GM18951 (cell line): Measurements from ENCODE around the gene TLX1.
"Not testable (repeated sequence)": the region's sequence is repeated elsewhere in the genome, so short reads cannot be mapped to it uniquely, and the experiment has no call there.

Experiments
- POLR2A ChIP-seq: IDR thresholded peaks from 4 replicates; pipeline ENCODE4 v1.6.1; 2011; ENCODE audit warnings: mild to moderate bottlenecking; ENCODE audit not compliant: insufficient read length, insufficient read depth; ENCODE audit errors: extremely low read depth
- in situ Hi-C: fragments of 300-500 bp; cut with MboI; formaldehyde crosslinking; loops from one replicate; pipeline ENCODE4 v1.12.0; 2022; ENCODE audit warnings: low sequenced_read_pairs, mixed read lengths, inconsistent platforms; ENCODE audit not compliant: unreplicated experiment

The TLX1 gene

GRCh38 chr10:101142533-101143344, 11.6 kb downstream of the TLX1 start:
- in situ Hi-C loops: no loop called here
- no peak for TF ChIP-seq POLR2A

- no peak for TF ChIP-seq POLR2A
- in situ Hi-C loops: no loop called here
Measured at GRCh38 chr10:101143345-101143630, 12.2 kb downstream of the TLX1 start.

GRCh38 chr10:101144053-101144452, 13.0 kb downstream of the TLX1 start:
- no peak for TF ChIP-seq POLR2A
- in situ Hi-C loops: no loop called here

GRCh38 chr10:101145145-101145544, 14.0 kb downstream of the TLX1 start:
- no peak for TF ChIP-seq POLR2A

GRCh38 chr10:101145750-101146391, 14.8 kb downstream of the TLX1 start:
- TF ChIP-seq POLR2A: no peak
- in situ Hi-C loops: no loop called here

More at GRCh38 chr10:101145145-101145544, 14.0 kb downstream of the TLX1 start:
- in situ Hi-C loops: no loop called here

GRCh38 chr10:101146392-101147251, 15.5 kb downstream of the TLX1 start:
- no peak for TF ChIP-seq POLR2A
- in situ Hi-C loops: no loop called here

GRCh38 chr10:101151395-101151794, 20.3 kb downstream of the TLX1 start:
- in situ Hi-C loops: no loop called here
- TF ChIP-seq POLR2A: no peak

GRCh38 chr10:101152316-101152715, 21.2 kb downstream of the TLX1 start:
- no peak for TF ChIP-seq POLR2A
- in situ Hi-C loops: no loop called here

- in situ Hi-C loops: not testable (repeated sequence)
Measured at GRCh38 chr10:101154506-101154905, 23.4 kb downstream of the TLX1 start.

- no peak for TF ChIP-seq POLR2A
Measured at GRCh38 chr10:101155896-101156295, 24.8 kb downstream of the TLX1 start.

GRCh38 chr10:101157756-101158458, 26.8 kb downstream of the TLX1 start:
- TF ChIP-seq POLR2A: no peak
- in situ Hi-C loops: no loop called here

More at GRCh38 chr10:101155896-101156295, 24.8 kb downstream of the TLX1 start:
- in situ Hi-C loops: no loop called here

- no peak for TF ChIP-seq POLR2A
- in situ Hi-C loops: no loop called here
Measured at GRCh38 chr10:101158459-101159058, 27.5 kb downstream of the TLX1 start.

GRCh38 chr10:101161494-101162299, 30.6 kb downstream of the TLX1 start:
- in situ Hi-C loops: no loop called here
- TF ChIP-seq POLR2A: no peak
